HTR-8/SVneo (cell line): Measurements from ENCODE around the gene STK39.

ENCODE experiments used
- DNase-seq: peaks from one replicate; pipeline ENCODE4 v3.0.0; 2011; ENCODE audit warnings: low spot score, mixed read lengths; ENCODE audit not compliant: insufficient read length
- FAIRE-seq: peaks from 2 replicates; lab custom pipeline; 2011; peaks lifted over from hg19 to GRCh38; lab: Jason Lieb, UNC

The STK39 gene

DNA sequence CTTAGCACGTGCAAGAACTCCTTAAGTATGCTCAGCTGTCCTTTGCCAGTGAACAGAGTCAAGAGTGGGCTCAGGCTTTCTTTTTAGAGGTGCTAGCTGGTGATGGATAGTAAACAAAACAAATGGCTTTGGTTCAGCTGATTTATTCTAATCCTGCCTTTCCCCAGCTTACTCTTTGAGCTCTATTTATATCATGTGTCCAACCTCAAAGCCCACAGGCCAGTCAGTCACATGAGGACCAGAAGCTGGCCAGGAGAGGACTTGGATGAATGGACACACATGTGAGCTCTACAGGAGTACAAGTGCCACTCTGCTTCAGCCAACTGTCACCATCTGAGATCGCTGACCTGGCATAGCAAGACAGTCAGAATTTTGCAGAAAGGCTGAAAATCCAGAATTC lies 59.4 kb downstream of the STK39 start:
- FAIRE-seq (no peak), DNase-seq (no peak)

- FAIRE-seq: no peak
- no peak for DNase-seq
Measured at GRCh38 chr2:168186452-168186851, 60.9 kb downstream of the STK39 start.

GRCh38 chr2:168185583-168186274 lies 61.7 kb downstream of the STK39 start:
- DNase-seq (no peak), FAIRE-seq (no peak)

DNA sequence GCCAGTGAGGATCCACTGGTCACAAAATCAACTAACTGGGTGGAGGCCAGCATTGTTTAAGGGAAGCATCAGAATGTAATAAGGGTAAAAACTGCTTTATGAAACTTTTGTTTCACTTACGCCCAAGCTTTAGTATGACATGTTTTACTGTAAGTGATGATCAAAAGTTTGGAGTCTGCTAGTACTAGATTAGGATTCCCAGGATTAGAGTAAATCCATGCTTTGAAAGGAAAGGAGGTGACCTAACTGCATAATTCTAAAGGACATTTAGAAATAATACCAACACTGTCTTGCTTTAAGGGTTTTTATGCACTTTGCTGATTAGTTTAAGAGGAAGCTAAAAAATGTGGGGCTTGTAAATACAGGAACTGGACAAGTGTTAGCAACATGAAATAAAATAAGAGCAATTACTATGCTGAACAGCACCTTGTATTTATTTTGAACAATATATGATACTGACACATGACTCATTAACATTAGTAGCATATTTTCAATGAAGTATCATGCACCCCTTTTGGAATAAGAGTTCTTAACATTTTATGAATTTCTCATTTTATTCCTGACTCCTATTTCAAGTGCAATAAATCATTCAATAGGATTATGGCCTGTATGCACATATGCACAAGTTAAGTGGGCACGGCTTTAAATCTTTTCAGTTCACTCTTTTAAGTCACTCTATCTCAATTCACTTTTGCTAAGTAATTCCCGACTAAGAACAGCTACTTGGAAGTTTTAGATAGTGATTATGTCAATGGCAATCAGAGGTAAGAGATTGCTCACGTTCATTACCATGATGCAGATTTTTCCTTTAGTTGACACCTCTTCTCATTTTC lies 62.5 kb downstream of the STK39 start:
- no peak for DNase-seq
- no peak for FAIRE-seq

- no peak for DNase-seq
- FAIRE-seq: no peak
Measured at GRCh38 chr2:168183308-168183997, 63.9 kb downstream of the STK39 start.

GRCh38 chr2:168182550-168183249 lies 64.7 kb downstream of the STK39 start:
- DNase-seq: no peak
- no peak for FAIRE-seq

- FAIRE-seq (no peak), DNase-seq (no peak)
Measured at GRCh38 chr2:168181825-168182224, 65.6 kb downstream of the STK39 start.

GRCh38 chr2:168180914-168181313 lies 66.5 kb downstream of the STK39 start:
- FAIRE-seq (no peak), DNase-seq (no peak)

DNA sequence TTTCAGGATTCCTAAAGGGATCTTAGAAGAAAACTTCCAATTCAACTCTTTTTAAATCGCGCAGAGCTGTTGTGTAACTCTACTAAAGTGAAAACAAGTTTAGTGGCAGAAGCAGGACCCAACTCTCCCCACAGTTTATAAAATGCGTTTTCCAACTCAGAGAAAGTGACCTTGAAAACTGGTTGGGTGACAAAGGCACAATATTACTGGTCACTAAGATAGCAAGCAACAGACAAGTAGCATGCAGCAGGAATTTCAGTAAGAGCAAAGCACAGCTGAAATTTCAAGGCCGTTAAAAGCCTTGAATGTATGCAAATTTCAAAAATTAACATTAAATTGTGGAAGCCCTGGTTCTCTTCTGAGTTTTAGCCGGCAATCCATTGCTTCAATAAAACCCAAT lies 66.9 kb downstream of the STK39 start:
- no peak for FAIRE-seq

DNA sequence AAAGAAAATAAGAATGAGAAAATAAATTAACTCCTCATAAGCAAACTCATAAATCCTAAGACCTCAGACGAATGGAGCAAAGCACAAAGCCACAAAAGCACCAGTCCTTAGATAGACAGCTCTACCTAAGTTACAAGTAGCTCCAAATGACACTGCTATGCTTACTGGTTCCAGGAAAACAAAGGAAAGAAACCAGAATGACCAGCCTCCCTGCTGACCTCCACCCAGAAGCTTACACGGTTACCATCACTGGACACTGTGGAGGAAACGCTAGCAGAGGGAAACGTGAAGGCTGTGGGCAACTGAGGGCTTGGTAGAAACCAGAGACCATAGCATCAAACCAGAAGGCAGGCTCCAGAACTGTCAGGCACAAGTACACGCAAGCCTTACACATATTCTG lies 67.8 kb downstream of the STK39 start:
- DNase-seq (no peak), FAIRE-seq (no peak)

More for the DNA sequence above, 66.9 kb downstream of the STK39 start:
- no peak for DNase-seq

GRCh38 chr2:168178520-168179324 lies 68.7 kb downstream of the STK39 start:
- DNase-seq (no peak), FAIRE-seq (no peak)

DNA sequence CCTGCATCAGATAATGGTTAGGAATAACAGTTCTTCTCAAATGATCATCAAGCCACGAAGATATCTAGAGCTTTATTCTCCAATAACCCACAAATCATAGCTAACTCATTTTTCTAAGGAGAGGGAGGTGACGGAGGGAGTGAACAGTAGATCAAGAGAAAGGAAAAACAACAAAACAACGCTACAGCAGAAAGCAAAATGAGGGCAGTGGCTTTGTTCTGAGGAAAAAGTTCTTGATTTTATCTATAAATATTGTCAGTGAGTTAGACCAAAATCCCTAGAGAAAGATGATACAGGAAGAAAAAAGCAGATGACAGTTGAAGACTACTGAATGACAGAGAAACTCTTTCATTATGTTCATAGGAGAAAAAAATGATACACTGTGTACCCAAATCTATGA lies 71.0 kb downstream of the STK39 start:
- no peak for FAIRE-seq
- no peak for DNase-seq

DNA sequence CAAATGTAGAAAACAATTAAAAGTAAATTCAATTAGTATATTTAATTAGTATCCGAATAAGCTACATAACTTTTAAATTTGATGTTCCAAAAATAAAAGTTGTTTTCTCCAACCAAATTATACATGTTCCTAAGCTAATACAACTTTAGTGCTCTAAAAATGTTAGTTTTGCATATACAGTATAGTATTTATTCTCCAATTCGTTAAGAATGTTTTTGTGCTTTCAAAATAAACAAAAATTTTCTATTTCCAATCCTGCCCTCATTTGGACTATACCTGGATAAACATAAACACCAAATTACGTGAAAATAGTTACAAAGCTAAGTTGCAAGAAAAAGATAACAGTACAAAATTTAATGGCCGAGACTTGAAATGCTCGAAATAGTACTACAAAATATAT lies 71.9 kb downstream of the STK39 start:
- no peak for FAIRE-seq
- no peak for DNase-seq

DNA sequence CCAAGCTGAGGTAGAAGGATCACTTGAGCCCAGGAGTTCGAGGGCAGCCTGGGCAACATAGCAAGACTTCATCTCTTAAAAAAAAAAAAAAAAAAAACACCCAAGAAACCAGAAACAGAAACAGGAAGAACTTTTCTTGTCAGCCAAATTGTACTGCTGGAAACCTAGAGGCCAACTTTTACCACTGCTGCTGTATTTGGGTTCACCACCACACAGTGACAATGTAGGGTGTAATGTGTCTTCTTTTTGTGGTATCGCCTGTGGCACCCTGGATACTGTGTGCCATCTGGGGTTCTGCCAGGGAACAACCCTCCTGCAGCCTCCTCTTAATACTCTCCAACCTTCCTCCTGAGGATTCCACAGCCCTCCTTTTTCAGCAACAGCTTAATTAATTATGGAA lies 72.6 kb downstream of the STK39 start:
- DNase-seq (no peak), FAIRE-seq (no peak)

- no peak for FAIRE-seq
- DNase-seq: no peak
Measured at GRCh38 chr2:168172071-168172470, 75.3 kb downstream of the STK39 start.

DNA sequence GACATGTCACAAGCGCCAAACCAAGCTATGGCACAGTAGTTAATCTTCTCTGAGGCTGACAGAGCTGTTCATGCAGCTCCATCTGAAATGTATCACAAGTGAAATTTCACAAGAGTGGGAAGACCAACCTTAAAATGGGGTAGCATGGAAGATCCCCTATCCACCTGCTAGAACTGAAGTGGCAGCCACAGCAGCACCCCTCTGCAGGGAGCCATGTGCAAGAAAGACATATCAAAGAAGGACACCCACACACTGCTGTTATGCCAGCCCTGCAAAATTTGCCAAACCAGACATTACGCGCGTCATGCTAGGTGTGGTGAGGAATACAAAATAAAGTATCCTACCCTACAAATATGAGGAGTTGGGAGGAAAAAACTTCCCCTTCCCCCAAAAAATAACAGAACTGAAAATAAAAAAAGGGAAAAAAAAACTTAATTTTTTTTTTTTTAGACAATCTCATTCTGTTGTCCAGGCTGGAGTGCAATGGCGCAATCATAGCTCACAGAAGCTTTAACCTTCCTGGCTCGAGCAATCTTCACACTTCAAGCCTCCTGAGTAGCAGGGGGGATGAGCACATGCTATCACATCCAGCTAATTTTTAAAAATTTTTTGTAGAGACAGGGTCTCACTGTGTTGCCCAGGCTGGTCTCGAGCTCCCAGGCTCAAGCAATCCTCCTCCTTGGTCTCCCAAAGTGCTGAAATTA lies 76.2 kb downstream of the STK39 start:
- DNase-seq: no peak
- no peak for FAIRE-seq

DNA sequence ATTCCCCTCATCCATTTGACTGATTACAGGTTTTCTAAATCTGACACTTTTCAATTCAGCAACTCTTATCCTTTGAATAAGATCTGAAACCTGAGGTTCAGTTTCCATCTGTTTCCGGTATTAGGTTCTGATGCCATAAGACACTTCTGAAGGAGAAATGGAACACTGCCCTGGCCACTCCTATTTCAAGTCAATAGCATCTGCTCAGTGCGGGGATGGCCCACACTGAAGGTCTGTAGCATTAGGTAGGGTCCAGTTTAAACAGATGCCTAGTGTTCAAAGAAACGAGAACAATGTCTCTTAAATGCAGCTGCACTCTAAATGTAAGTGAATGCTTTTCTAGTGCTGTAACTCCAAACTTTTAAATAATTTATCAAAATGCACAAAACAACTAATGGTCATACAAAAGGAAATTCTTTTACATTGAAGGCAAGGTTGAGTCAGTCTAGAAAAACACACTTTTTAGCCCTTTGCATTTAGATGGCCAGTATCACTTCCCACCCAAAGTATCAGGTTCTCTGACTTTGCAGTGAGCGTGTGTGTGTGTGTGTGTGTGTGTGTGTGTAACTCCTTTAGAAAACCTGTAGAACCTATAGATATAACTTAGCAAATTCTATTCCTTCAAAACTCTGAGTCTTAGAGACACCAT lies 78.2 kb downstream of the STK39 start:
- no peak for FAIRE-seq
- DNase-seq: no peak

- no peak for DNase-seq
- FAIRE-seq: no peak
Measured at GRCh38 chr2:168167511-168168263, 79.7 kb downstream of the STK39 start.
